ENCODE data around the gene VWA1.

- TF ChIP-seq CTCF (conservative IDR thresholded peaks at IDR 0.05; ENCODE audit: low read length), result no peak
- TF ChIP-seq EZH2phosphoT487 (IDR thresholded peaks at IDR 0.05; ENCODE audit: borderline replicate concordance, low read depth, low read length), result no peak
These were observed 10.1 kb upstream of the VWA1 start for GRCh38 chr1:1425426-1425752.

All from OCI-LY7 (cell line).